Fibroblast of lung (primary cell): ENCODE results near the gene PDE5A. TPM values are rescaled to one million over a fixed set of nuclear protein-coding genes. Genes with fewer than 3 reads are reported as not detected.
"Not testable (repeated sequence)": the region's sequence is repeated elsewhere in the genome, so short reads cannot be mapped to it uniquely, and the experiment has no call there.

ENCODE experiments used
- DNase-seq, 2 donors: peaks; one replicate each; pipeline versions ENCODE4 v3.0.0 to v3.0.0-alpha.2; 2010; ENCODE audit warnings: low read depth in 2 of 2
- H2AFZ ChIP-seq: 2 replicates; pipeline ENCODE4 v1.5.1; 2012; ENCODE audit warnings: low read length, control low read depth, inconsistent platforms
- H3K27ac ChIP-seq: 2 replicates; pipeline ENCODE4 v1.5.1; 2011; ENCODE audit warnings: low read length, control low read depth; ENCODE audit not compliant: insufficient read depth
- H3K27me3 ChIP-seq: 2 replicates; pipeline ENCODE4 v1.5.1; 2011; ENCODE audit warnings: mild to moderate bottlenecking, low read length; ENCODE audit not compliant: control insufficient read depth, insufficient read depth
- H3K36me3 ChIP-seq: 2 replicates; pipeline ENCODE4 v1.5.1; 2011; ENCODE audit warnings: low read length; ENCODE audit not compliant: control insufficient read depth, insufficient read depth
- H3K4me1 ChIP-seq: 2 replicates; pipeline ENCODE4 v1.5.1; 2011; ENCODE audit warnings: low read length; ENCODE audit not compliant: control insufficient read depth, insufficient read depth; ENCODE audit errors: extremely low read depth
- H3K4me2 ChIP-seq: 2 replicates; pipeline ENCODE4 v1.5.1; 2011; ENCODE audit warnings: low read length, control low read depth; ENCODE audit not compliant: insufficient read depth; ENCODE audit errors: extremely low read depth
- H3K4me3 ChIP-seq, 4 experiments: fragments of 200-600 bp in 1 of 4; sonication (generic) in 1 of 4; replicated peaks in 1 of 4; 2 replicates each; pipeline ENCODE4 v1.5.1; 2011 to 2016; ENCODE audit warnings: low read length in 4 of 4, low read depth in 3 of 4, mild to moderate bottlenecking in 3 of 4, control low read depth in 2 of 4, inconsistent platforms in 1 of 4, mixed read lengths in 1 of 4; ENCODE audit not compliant: insufficient read depth in 1 of 4; ENCODE audit errors: control extremely low read depth in 1 of 4
- H3K79me2 ChIP-seq: 2 replicates; pipeline ENCODE4 v1.5.1; 2012; ENCODE audit warnings: mild to moderate bottlenecking, low read length, inconsistent platforms; ENCODE audit not compliant: control insufficient read depth, insufficient read depth
- H3K9ac ChIP-seq: 2 replicates; pipeline ENCODE4 v1.5.1; 2011; ENCODE audit warnings: mild to moderate bottlenecking, low read length, control low read depth; ENCODE audit not compliant: insufficient read depth
- H3K9me3 ChIP-seq: 2 replicates; pipeline ENCODE4 v1.5.1; 2012; ENCODE audit warnings: low read depth, low read length; ENCODE audit not compliant: control insufficient read depth, insufficient read depth
- H4K20me1 ChIP-seq: 2 replicates; pipeline ENCODE4 v1.5.1; 2011; ENCODE audit warnings: low read length; ENCODE audit not compliant: control insufficient read depth, insufficient read depth; ENCODE audit errors: extremely low read depth
- polyA plus RNA-seq, 2 donors: library from polyadenylated mRNA; depleted of rRNA in 1 of 2; stranded (reverse) in 1 of 2; unstranded in 1 of 2; fragments of >200 nt; gene quantifications; 2 replicates each; pipeline ENCODE4 v1.2.1, GENCODE V29; 2011 to 2012; ENCODE audit warnings: missing spikeins in 1 of 2
- total RNA-seq: library from RNA; depleted of rRNA; stranded (reverse); fragments of >200 nt; gene quantifications from 2 replicates; pipeline ENCODE4 v1.2.1, GENCODE V29; 2014

Gene PDE5A
- total and polyA plus RNA-seq, 2 donors (not counting 1 experiment from before 2014, with no cell fraction given): 197 to 832 TPM

DNA sequence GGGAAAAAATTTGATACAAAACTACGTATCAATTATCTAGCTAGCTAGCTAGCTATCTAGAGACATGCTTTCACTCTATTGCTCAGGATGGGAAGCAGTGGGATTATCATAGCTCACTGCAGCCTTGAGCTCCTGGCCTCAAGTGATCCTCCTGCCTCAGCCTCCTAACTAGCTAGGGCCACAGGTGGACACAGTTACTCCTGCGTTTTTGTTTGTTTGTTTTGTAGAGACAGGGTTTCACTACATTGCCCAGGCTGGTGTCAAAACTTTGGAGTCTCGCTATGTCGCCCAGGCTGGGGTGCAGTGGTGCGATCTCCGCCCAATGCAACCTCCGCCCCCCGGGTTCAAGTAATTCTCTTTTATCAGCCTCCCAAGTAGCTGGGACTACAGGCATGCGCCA, 175.3 kb downstream of the PDE5A start:
- H3K27ac ChIP-seq, H3K9me3 ChIP-seq, H3K36me3 ChIP-seq, H3K27me3 ChIP-seq, H3K4me2 ChIP-seq, H3K4me1 ChIP-seq, DNase-seq, H4K20me1 ChIP-seq, H3K9ac ChIP-seq, H3K79me2 ChIP-seq, H2AFZ ChIP-seq, H3K4me3 ChIP-seq: not testable (repeated sequence)

- not testable (repeated sequence) for DNase-seq, H2AFZ ChIP-seq, H3K27ac ChIP-seq, H3K4me3 ChIP-seq, H3K36me3 ChIP-seq, H3K9me3 ChIP-seq, H3K4me1 ChIP-seq, H3K9ac ChIP-seq, H4K20me1 ChIP-seq, H3K4me2 ChIP-seq, H3K79me2 ChIP-seq, H3K27me3 ChIP-seq
Measured at GRCh38 chr4:119449851-119450250, 178.8 kb downstream of the PDE5A start.
